Prostate gland (tissue), 2 donors: ENCODE measurements around the gene KRTAP10-2.

Experiments used
- POLR2A ChIP-seq: fragments of 450-650 bp; IDR thresholded peaks from one replicate; pipeline ENCODE4 v1.6.1; 2016; ENCODE audit warnings: antibody characterized with exemption, mild to moderate bottlenecking
- POLR2AphosphoS5 ChIP-seq: sonication (generic); formaldehyde crosslinking; IDR thresholded peaks from one replicate; pipeline ENCODE4 v1.6.1; 2017; ENCODE audit warnings: antibody characterized with exemption
- TF ChIP-seq, protein P1 (sequence below), 4 experiments: fragments of 200-600 bp in 2 of 4; fragments of 450-650 bp in 2 of 4; sonication (generic) in 2 of 4; IDR thresholded peaks; 1 replicate in 3 of 4; 2 replicates in 1 of 4; pipeline ENCODE4 v1.5.1; 2016 to 2019; ENCODE audit warnings: antibody characterized with exemption in 4 of 4, mild to moderate bottlenecking in 2 of 4, moderate library complexity in 2 of 4

DNA sequence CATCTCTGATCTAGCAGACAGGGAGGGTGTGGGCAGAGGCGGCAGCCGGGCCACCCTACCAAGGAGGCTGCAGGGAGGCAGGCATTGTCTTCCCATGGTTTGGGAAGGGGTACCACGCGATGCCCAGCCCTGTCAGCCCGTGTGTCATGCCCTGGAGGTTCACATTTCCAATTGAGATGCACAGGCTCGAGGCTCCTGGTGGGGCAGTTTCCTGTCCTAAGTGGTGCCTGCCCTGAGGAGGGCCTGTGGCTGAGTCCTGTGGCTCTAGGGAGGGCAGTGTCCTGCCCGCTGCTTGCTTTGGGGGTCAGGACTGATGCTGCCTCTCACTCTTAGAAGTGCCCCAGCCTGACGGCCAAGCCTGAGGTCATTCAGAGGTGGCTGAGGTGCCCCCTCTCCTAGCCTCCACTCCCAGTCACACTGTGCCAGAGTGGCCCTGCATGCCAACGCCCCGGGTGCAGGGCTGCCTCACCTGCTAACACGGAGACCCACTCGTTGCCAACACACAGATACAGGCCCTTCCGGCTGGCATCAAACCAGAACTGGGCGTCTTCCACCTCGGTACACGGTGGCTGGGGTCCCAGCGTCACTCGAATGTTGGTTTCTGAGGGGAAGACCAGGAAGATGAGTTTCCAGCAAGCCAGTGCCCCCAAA, 23.2 kb downstream of the KRTAP10-2 start:
- TF ChIP-seq, protein P1, sequence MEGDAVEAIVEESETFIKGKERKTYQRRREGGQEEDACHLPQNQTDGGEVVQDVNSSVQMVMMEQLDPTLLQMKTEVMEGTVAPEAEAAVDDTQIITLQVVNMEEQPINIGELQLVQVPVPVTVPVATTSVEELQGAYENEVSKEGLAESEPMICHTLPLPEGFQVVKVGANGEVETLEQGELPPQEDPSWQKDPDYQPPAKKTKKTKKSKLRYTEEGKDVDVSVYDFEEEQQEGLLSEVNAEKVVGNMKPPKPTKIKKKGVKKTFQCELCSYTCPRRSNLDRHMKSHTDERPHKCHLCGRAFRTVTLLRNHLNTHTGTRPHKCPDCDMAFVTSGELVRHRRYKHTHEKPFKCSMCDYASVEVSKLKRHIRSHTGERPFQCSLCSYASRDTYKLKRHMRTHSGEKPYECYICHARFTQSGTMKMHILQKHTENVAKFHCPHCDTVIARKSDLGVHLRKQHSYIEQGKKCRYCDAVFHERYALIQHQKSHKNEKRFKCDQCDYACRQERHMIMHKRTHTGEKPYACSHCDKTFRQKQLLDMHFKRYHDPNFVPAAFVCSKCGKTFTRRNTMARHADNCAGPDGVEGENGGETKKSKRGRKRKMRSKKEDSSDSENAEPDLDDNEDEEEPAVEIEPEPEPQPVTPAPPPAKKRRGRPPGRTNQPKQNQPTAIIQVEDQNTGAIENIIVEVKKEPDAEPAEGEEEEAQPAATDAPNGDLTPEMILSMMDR (IDR thresholded peaks at IDR 0.05): no peak
- TF ChIP-seq POLR2AphosphoS5: no peak
- no peak for TF ChIP-seq POLR2A
